NCI-H2227 (cell line): Measurements from ENCODE around the gene ADAP1.

Experiments
- DNase-seq: peaks from one replicate; lab custom pipeline; 2025; ENCODE audit not compliant: unreplicated experiment; lab: John Stamatoyannopoulos, UW

Gene ADAP1

DNA sequence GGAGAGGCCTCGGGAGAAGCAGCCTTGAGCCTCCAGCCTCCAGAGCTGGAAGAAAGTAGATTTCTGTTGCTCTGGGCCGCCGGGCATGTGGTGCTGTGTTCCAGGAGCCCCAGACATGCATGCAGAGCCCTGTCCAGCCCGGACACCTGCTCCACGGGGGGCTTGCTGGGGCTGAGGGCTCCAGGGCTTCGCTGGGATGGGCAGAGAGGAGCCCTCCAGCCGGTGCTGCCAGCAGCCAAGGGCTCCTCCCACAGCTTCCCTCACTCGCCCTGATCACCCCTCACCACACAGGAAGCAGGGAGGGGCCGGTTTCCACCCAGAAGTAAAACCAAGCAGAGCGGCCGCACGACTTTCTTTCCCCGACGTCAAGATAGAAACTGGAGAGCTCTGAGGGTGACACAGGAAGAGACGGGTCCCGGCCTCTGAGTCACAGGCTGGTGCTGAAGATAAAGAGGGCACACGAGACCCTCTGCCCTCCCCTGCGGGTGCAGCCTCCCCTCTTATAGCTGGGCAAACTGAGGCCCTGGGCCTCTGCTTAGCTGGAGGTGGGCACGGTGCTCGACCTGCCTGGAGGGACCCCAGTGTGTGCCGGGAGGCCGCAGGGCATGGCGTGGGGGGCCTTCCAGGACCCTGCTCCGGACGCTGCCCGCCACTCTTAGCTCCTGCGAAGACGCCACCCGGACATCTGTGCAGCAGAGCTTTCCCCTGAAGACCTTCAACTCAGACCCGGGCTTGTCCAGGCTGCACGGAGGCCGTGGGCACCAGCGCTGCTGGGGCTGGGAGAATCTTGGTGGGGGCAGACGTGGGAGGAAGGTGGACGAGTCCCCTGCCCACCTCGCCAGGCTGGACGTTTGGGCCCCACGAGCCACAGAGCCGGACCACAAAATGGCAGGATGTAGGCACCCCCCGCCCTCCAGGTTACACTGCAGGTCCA, 31.1 kb downstream of the ADAP1 start:
- DNase-seq: peak; percentile 6

- DNase-seq: no peak
Measured at GRCh38 chr7:922334-923107, 32.0 kb downstream of the ADAP1 start.

- no peak for DNase-seq
Measured at GRCh38 chr7:921581-922333, 32.7 kb downstream of the ADAP1 start.

DNA sequence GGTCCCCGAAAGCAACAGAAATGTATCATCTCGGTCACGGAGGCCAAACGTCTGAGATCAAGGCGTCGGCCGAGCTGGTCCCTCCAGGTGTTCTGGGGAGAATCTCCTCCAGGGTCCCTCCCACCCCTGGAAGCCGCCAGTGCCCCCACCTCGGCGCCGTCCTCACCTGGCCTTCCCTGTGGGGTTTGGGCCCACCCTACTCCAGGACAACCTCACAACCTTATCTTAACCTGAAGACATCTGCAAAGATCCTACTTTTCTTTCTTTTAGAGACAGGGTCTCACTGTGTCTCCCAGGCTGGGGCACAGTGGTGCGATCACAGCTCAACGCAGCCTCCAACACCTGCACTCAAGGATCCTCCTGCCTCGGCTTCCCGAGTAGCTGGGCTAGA, 33.4 kb downstream of the ADAP1 start:
- no peak for DNase-seq

DNA sequence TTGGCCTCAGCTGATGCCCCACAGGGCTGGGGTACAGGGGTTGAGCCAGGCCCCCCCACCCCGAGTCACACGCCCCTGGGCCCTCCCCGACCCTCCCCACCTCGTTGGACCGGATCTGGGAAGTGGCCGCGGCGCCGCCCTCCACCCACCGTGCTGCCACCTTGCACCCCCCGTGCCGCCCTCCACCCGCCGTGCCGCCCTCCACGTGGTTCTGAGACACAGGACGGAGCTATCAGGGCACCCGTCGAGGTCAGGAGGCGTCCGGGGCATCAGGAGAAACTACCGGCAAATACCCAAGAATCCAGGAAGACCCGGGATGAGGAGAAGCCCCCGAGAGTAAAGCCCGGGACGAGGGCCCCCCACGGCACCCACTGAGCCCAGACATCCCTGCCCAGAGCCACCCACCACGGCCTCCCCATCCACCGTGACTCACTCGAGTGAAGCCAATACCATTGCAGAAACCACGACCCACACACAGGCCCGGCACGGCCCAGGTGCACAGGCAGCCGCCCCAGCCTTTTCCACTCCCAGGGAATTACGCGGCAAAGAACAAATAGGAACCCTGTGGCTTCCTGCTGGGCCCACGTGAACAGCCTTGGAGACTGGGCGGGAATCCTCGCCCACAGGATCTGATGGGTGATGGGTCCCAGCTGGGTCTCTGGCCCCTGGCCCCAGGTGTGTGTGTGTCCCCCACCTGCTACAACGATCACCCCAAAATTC, 34.0 kb downstream of the ADAP1 start:
- no peak for DNase-seq

DNA sequence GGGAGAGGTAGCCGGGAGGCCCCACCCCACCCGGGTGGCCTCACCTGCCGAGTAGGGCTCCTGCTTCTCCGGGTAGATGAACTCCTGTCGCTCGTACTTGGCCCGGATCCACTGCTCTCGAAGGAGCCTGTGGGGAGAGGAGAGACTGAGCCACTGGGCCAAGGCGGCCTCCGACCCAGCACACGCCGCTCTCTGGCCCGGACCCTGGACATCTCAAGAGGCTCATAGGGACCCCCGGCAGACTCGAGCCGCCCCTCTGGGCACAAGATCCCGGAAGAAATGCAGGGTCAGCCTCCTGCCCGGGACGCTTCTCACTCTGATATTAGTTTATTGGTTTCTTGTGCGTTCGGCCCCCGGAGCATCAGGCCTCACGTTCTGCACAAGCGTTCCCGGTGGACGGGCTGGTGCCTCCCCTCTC, 34.5 kb downstream of the ADAP1 start:
- no peak for DNase-seq

DNA sequence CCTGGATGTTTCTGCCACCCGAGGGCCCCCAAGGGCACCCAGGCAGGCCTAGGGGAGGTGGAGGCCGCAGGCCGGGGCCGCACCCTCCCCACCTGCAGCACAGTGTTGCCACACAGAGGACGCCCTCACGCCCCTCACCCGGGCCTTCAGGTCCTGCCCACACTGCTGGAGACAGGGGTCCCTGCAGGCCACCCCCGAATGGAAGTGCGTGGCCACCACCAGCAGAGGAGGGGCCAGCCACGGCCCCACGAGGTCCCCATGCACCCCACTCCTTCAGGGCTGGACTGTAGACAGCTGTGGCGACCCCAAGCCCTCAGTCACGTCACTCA, 35.4 kb downstream of the ADAP1 start:
- no peak for DNase-seq

- no peak for DNase-seq
Measured at GRCh38 chr7:918441-919113, 35.9 kb downstream of the ADAP1 start.

DNA sequence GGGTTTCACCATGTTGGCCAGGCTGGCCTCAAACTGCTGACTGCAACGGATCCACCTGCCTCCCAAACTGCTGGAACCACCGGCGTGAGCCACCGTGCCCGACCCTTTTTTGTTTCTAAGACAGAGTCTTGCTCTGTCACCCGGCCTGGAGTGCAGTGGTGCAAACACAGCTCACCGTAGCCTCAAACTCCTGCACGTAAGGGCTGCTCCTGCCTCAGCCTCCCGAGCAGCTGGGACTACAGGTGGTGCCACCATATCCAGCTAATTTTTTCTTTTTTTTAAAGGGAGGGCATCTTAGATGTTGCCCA, 36.4 kb downstream of the ADAP1 start:
- no peak for DNase-seq

DNA sequence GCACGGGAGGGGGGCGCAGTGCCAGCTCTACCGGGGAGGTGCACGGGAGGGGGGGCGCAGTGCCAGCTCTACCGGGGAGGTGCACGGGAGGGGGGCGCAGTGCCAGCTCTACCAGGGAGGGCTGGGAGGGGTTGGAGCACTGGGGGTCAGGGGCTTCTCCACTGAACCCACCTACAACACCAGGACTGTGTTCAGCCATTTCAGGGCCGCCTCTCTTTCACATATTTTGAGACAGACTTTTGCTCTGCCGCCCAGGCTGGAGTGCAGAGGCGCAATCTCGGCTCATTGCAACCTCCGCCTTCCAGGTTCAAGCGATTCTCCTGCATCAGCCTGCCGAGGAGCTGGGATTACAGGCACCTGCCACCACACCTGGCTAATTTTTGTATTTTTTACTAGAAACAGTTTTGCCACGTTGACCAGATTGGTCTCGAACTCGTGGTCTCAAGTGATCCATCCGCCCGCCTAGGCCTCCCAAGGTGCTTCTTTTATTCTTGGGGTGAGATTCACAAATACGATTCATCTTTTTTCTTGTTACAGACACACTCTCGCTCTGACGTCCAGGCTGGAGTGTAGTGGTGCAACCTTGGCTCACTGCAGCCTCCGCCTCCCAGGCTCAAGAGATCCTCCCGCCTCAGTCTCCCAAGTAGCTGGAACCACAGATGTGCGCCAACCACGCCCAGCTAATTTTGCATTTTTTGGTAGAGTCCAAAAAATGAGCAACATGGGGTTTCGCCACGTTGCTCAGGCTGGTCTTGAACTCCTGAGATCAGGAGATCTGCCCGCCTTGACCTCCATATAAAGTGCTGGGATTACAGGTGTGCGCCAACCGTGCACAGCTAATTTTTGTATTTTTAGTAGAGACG, 37.0 kb downstream of the ADAP1 start:
- no peak for DNase-seq

DNA sequence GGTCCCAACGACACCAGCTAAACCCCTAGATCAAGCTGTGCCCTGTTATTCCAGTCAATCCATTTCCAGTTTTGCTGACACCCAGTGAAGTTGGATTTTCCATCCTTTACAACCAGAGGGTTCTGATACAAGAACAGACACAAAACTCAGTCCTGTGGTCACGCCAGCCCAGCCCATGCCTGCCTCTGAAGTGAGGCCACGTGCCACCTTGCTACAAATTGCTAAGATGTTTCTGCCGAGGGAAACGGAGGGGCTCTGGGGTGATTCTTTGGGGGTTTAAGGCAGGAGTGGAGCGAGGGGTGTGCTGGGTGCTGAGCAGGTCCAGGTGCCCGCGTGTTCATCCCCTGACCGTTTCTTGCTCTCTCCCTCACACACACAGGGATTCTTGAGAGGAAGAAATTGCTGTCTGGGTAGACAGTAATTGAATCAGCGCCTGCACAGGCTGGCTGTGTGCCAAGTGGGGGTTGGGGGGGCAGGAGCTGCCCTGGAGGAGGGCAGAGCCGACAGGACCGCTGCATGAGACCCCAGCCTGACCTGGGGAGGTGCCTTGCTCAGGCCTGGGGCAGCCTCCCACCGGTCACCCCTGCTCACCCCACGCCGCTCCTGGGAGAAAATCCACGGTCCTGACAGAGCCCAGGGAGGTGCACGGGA, 38.1 kb downstream of the ADAP1 start:
- peak; percentile 70 for DNase-seq

- no peak for DNase-seq
Measured at GRCh38 chr7:915291-916218, 38.9 kb downstream of the ADAP1 start.

DNA sequence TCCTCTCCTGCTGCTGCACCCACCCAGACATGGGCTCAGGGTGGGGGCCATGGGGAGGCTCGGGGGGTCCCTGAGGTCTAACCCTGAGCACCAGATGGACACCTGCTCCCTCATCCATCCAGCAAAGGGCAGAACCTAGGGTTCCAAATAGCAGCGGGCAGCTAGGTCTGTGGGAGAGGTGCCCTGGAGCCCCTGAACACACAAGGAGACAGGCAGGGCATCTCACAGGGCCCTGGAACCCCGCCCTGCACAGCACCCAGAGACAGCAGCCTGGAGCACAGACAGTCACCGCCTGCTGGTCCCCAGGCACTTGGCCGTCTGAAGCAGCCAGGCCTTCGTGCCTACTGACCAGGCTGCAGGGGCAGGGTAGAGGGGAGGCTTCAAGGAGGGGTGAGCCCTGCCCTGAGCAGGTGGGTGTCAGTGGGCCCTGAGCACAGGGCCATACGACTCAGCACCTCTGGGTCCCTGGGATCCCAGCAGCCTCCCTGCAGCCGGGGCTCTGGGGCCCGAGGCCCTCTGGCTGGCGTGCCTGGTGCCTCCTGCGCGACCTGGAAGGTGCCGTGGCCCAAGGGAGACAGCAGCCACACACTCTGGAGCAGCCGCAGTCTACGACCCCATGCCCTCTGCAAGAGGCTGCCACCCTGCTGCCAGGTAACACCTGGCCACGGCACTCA, 39.8 kb downstream of the ADAP1 start:
- no peak for DNase-seq

DNA sequence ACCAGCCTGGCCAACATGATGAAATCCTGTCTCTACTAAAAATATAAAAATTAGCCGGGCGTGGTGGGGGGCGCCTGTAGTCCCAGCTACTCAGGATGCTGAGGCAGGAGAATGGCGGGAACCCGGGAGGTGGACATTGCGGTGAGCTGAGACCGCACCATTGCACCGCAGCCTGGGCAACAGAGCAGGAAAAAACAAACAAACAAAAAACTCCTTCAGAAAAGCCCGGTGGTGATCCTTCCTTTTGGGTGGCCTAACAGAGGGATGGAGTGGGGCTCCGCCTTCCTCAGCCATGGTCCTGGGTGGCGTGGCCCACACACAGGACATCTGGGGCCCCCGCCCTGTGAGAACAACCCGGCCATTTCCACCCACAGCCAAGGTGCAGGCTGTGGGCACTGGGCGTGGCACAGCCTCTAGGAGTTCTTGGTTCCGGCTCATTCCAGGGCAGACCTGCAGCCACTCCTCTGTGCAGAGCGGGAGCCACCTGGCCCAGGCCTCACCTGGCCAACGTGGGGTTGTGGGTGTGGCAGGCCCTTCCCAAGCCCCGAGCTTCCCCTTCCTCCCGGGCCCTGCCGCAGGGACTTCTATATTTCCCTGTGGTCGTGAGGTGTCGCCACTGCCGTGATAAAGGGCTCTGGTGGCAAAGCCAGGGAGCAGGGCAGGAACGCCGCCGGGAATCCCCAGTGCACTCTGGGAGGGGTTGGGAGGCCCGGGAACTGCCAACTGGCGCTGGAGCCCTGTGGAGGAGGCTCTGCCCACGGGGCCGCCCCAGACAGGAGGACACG, 40.6 kb downstream of the ADAP1 start:
- DNase-seq: no peak

DNA sequence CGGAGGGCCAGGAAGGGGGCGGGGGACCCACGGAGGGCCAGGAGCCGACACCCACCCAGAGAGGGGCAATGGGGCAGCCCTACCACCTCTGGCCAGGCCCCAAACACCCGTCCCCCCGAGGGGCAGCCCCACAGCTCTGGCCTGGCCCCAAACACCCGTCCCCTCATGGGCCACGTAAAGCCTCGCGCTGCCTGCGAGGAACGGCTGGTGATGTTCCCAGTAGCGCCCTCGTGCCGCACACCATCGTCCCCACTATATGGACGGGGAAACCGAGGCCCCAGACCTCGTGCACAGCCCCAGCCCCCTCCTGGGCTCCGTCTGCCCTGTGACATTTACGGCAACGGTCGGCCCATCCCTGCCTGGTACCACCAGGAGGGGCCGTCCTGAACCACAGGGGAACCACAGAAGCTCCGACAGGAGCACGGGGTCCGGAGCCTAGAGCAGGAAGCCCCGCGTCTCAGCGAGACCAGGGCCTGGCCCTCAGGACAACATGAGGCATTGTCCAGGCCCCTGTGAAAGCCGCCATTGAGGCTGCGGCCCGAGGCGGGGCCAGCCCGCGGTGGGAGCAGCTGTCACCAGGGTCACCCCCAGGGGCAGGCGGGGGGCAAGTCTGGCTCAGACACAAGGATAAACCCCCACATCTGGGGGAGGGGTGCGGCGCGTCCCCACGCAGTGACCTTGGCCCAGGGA, 42.5 kb downstream of the ADAP1 start:
- DNase-seq: no peak

- no peak for DNase-seq
Measured at GRCh38 chr7:910931-911431, 43.5 kb downstream of the ADAP1 start.
